NCI-H2081 treated with DMSO at 0.1 percent for 48 hours (cell line): ENCODE results near the gene ZNF578.
"Not testable (repeated sequence)": the region's sequence is repeated elsewhere in the genome, so short reads cannot be mapped to it uniquely, and the experiment has no call there.

Source experiments
- DNase-seq: peaks from one replicate; lab custom pipeline; 2025; lab: John Stamatoyannopoulos, UW

The ZNF578 gene

DNA sequence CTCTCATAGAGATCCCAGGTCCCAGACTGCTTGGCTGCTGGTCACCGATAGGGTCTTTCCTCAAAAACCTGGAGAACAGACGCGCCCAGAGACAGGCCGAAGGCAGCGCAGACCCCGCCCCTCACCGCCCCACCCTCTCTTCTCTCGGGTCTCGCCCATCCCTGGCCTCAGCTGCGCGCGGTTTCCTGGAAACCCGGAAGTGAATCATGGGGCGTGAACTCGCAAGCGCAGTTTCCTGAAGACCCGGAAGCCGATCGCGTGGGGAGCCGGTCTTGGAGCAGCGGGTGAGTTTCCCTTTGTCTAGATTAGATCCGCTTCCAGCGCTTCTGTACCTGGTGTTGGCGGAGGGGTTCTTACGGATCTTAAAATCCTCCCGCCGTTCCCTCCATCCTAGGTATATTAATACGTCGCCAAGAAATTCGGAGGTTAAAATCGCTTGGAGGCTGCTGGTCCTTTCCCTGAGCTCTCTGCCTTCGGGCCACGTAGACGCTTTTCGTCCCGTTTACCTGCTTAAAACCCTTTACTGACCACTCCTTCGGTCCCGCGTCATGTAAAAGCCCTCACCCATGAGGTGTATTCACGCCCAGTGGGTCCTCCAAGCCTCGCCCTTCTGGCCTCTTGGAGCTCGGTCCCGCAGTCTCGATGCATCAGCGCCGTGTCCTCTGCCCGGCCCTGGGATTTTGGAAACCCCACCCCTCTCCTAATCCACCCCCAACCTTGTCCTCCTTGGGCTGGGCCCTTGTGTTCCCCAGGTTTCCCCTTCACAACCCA is at the start of gene ZNF578:
TSS of gene ZNF578 (plus strand) at position 230 of the 771 bp plus-strand sequence. CDS start 48,293 bp downstream, outside the sequence.
- peak; percentile 0 for DNase-seq

DNA sequence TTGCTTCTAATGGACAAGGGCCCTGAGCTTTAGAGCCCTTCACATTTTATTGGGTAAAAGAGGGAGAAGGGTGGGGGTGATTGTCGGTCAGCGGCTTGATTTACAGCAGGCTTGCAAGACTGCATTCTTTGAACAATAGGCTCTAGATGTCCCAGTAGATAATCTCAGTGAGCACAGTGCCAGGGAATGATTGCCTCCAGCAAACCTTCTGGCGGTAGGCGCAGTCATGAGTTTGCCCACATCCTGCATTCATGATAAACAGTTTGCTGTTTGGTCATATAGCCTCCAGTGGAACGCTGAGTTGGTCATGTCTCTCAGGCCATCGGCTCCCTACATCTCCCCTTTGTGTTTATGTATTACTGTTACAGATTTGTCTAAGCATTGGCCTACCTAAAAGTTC is 43.1 kb upstream of the ZNF578 start:
- DNase-seq: no peak

DNA sequence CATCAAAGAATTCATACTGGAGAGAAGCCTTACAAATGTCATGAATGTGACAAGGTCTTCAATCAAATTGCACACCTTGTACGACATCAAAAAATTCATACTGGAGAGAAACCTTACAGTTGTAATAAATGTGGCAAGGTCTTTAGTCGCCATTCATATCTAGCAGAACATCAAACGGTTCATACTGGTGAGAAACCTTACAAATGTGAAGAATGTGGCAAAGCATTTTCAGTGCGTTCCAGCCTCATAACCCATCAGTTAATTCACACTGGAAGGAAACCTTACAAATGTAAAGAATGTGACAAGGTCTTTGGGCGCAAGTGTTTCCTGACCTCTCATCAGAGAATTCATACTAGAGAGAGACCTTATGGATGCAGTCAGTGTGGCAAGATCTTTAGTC is 37.6 kb upstream of the ZNF578 start:
- DNase-seq: no peak

DNA sequence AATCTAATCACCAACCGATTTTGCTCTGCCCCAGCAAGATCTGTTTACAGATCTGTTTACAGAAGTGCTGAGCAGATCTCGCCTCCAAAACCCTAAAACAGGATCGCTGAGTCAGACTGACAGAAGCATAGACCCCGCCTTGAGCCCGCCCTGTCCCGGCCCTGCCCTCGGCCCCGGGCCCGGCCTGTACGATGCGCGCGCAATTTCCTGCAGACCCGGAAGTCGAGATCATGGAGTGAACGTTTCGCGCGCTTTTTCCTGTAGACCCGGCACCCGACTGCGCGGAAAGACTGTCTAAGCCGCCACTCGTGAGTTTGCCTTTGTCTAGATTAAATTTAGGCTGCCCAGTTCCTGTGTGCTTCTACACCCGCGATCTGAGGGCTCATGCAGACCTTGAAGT is 24.4 kb upstream of the ZNF578 start, which contains the start of gene ZNF534:
TSS of gene ZNF534 (plus strand) at position 212 of the 400 bp plus-strand sequence. CDS start 2,327 bp downstream, outside the sequence.
- no peak for DNase-seq

DNA sequence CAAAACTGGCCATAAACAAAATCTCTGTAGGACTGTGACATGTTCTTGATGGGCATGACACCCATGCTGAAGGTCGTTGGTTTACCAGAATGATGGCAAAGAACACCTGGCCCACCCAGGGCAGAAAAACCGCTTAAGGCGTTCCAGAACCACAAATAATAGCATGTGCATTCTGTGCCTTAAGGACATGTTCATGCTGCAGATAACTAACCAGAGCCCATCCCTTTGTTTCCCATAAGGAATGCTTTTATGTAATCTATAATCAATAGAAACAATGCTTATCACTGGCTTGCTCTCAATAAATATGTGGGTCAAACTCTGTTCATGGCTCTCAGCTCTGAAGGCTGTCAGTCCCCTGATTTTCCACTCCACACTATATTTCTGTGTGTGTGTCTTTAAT is 11.2 kb upstream of the ZNF578 start:
- DNase-seq: no peak

DNA sequence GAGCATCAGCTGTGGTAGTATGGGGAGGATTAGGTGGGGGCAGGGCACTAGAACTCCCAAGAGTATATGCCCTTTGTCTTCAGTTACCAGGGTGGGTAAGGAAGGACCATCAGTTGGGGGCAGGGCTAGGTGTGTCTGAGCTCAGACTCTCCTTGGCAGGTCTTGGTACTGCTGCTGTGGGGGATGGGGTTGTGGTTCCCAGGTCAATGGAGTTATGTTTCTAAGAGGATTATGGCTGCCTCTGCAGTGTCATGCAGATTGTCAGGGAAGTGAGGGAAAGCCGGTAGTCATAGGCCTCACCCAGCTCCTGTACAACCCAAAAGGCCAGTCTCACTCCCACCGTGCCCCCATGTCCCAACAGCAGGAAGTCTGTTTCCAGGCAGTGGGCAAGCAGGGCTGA is 8.8 kb upstream of the ZNF578 start:
- DNase-seq: no peak

DNA sequence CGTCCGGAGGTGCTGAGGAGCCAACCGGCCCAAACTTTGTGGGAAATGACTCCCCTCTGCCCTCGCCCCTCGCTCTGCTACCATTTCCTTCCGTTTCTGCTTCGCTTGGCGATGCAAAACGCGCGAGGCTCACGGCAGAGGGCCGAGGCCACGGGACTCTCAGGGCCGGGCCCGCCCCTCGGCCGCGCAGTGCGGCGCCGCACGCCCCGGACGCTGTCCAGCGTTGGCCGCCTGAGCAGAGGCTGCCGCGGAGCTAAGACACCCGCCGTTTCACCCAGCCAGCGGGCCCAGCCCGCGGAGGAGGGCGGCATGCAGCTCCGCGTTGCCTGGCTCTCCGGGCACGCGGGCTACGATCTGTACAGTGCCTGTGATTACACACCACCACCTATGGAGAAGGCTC is 2.1 kb upstream of the ZNF578 start:
- DNase-seq: no peak

DNA sequence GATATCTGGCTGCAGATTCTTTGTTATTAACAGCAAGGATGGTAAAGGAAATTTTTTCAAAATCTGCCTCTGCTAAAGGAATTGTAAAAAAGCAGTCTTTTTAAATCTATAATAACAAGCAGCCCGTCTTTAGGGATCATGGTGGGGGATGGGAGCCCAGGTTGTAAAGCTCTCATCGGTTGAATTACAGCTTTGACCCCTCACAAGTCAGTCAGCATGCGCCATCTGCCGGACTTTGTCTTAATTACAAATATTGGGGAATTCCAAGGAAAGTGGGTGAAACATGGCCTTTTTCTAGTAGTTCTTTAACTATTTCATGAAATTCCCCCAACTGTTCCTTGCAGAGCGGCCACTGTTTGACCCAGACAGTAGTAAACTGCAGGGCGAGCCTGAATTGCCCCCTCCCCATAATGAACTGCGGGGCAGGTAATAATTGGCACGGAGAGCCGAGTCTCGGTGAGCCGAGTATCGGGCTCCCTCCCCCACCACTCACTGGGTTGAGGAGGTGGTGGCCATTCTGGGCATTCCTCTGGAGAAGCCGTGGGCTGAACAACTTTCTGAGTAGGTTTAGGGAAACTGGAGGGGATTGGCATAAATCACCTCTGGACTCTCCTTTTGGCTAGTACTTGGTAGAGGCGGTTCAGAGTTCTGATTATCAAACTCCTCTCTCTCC is 11.6 kb downstream of the ZNF578 start:
- DNase-seq: no peak

DNA sequence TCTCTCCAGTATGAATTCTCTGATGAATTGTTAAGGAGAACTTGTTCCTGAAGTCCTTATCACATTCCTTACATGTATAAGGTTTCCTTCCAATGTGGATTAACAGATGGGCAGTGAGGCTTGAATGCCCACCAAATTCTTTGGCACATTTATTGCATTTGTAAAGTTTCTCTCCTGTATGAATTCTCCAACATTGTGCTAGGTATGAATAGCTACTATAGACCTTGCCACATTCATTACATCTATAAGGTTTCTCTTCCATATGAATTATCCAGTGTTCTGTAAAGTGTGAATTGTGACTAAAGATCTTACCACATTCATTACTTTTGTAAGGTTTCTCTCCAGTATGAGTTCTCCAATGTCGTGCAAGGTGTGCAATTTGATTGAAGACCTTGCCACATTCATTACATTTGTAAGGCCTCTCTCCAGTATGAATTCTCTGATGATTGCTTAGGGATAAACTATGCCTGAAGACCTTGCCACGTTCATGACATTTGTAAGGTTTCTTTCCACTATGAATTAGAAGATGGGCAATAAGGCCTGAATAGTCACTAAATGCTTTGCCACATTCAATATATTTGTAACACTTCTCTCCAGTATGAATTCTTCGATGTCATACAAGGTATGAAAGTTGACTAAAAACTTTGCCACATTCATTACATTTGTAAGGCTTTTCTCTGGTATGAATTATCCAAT is 20.4 kb downstream of the ZNF578 start:
- DNase-seq: no peak

DNA sequence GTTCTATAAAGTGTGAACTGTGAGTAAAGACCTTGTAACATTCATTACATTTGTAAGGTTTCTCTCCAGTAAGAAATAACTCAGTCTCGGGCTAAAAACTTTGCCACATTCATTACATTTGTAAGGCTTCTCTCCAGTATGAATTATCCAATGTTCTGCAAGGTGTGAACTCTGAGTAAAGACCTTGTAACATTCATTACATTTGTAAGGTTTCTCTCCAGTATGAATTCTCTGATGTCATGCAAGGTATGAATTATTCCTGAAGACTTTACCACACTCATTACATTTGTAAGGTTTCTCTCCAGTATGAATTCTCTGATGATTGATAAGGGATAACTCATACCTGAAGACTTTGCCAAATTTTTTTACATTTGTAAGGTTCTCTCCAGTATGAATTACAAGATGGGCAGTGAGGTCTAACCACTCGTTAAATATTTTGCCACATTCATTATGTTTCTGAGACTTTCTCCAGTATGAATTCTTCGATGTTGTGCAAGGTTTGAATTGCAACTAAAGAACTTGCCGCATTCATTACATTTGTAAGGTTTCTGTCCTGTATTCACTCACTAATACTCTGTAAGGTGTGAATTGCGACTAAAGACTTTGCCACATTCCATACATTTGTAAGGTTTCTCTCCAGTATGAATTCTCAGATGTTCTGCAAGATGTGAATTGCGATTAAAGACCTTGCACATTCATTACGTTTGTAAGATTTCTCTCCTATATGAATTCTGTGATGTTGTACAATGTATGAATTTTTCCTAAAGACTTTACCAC is 21.2 kb downstream of the ZNF578 start:
- DNase-seq: no peak

DNA sequence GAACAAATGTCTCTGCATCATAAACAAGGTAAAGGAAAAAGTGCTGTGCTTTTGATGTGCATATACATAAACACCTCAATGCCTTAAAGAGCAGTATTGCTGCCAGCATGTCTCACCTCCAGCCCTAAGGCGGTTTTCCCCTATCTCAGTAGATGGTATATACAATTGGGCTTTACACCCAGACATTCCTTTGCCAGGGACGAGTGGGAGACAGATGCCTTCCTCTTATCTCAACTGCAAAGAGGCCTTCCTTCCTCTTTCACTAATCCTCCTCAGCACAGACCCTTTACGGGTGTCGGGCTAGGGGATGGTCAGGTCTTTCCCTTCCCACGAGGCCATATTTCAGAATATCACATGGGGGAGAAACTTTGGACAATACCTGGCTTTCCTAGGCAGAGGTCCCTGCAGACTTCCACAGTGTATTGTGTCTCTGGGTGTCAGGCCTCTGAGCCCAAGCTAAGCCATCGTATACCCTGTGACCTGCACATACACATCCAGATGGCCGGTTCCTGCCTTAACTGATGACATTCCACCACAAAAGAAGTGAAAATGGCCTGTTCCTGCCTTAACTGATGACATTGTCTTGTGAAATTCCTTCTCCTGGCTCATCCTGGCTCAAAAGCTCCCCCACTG is 30.9 kb downstream of the ZNF578 start:
- not testable (repeated sequence) for DNase-seq

DNA sequence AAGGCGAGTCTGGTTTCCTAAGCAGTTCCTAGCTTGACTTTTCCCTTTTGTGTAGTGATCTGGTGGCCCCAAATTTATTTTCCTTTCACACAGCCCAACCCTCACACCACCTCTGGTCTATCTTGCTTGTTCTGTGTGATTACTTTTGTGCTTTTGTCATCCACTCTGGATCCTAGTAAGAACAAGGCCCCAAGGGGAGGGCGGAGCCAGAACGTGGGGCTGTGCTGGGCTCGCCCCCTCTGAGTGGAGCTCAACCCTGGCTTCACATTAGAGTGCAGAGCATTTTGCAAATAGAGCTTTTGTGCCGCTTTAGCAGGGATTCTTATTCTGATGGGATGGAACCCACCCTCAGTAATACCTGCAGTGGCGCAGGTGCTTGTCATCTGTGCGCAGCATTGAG is 31.7 kb downstream of the ZNF578 start:
- DNase-seq: not testable (repeated sequence)

DNA sequence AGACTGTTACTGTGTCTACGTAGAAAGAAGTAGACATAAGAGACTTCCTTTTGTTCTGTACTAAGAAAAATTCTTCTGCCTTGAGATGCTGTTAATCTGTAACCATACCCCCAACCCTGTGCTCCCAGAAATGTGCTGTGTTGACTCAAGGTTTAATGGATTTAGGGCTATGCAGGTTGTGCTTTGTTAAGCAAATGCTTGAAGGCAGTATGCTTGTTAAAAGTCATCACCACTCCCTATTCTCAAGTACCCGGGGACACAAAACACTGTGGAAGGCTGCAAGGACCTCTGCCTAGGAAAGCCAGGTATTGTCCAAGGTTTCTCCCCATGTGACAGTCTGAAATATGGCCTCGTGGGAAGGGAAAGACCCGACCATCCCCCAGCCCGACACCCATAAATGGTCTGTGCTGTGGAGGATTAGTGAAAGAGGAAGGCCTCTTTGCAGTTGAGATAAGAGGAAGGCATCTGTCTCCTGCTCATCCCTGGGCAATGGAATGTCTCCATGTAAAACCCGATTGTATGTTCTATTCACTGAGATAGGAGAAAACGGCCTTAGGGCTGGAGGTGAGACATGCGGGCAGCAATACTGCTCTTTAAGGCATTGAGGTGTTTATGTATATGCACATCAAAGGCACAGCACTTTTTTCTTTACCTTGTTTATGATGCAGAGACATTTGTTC is 32.3 kb downstream of the ZNF578 start:
- DNase-seq: not testable (repeated sequence)

DNA sequence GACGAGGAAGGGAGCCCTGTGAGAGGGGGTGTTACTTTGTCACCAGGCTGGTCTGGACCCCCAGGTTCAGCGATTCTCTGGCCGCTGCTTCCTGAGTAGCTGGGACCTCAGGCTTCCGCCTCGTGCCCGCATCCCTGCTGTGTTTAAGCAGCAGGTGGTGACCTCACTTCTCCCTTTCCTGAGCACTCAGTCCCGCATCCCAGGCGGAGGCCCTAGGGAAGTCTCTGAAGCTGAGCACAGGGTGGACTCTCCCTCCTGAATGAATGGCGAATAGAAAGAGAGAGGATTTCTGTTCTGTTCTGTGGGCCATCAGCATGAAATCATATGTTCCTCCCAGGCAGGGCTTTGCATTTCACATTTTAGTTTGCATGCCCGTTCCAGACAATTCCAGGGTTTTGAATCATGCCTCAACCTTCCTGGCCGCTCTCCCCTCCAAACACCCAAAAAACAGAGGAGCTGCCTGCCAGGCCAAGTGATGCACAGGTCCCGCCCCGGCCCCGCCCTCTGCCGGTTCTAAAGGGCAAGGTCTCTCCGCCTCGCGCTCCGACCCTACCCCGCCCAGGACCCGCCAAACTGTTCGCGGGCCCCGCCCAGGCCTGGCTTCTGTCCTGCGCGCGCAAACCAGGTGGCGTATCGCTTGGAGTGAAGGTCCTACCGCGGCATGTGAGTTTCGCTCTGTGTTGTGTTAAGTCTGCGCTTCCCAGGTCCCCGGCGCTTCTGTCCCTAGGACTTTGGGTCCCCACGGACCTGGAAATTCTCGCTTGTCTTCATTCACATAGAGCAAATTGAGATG is 39.0 kb downstream of the ZNF578 start:
- no peak for DNase-seq

DNA sequence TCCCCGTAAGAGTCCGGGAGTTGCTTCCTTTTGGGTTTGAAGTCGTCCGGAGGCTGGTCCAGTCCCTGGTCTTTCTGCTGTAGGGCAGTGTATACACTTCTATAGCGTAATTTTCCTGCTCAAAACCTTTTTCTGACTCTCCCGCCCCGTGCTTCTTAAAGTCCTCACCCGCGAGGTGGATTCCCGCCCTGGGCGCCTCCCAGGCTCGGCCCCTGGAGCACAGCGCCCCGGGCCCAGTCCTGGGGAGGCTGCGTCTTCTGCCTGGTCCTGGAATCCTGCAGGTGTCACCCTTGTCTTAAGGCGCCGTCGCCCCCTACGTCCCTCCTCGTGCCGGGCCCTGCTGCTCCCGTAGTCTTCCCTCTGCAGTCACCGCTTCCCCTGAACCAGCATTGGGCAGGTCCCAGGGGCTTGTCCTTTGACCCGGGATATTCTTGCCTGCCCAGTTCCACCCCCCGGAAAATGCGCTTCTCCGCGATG is 39.7 kb downstream of the ZNF578 start:
- no peak for DNase-seq

DNA sequence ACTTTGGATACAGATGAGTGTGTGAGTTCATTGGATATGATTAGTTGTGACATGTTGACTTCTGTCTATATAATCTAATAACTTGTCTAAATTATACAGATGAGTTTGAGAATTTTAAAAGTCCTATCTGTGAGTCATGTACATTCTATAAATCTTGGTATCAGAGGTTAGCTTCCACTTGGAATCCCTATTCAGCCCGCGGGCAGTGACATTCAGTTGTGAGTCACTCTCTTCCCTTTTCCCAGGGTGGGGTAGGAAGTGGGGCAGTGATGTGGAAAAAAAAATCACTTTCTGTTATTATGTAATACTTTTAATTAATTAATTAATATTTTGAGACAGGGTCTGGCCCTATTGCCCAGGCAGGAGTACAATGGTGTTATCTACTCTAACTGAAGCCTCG is 41.2 kb downstream of the ZNF578 start:
- no peak for DNase-seq

DNA sequence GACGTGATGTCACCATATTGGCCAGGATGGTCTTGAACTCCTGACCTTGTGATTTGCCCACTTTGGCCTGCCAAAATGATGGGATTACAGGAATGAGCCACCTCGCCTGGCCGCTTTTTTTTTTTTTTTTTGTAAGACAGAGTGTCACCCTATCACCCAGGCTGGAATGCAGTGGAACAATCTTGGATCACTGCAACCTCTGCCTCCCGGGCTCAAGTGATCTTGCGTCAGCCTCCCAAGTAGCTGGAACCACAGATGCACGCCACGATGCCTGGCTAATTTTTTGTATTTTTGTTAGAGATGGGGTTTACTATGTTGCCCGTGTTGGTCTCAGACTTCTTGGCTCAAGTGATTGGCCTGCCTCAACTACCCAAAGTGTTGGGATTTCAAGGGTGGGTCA is 45.2 kb downstream of the ZNF578 start:
- no peak for DNase-seq

DNA sequence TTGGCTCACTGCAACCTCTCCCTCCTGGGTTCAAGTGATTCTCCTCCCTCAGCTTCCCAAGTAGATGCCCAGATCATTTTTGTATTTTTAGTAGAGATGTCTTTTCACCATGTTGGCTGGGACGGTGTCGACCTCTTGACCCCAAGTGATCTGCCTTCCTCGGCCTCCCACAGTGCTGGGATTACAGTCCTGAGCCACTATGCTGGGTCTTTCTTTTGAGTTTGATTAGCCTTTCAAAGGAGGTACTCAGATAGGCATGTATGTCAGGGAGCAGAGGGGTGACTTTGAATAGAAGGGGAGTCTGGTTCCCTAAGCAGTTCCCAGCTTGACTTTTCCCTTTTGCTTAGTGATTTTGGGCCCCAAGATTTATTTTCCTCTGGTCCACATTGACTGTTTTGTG is 47.1 kb downstream of the ZNF578 start:
- not testable (repeated sequence) for DNase-seq

DNA sequence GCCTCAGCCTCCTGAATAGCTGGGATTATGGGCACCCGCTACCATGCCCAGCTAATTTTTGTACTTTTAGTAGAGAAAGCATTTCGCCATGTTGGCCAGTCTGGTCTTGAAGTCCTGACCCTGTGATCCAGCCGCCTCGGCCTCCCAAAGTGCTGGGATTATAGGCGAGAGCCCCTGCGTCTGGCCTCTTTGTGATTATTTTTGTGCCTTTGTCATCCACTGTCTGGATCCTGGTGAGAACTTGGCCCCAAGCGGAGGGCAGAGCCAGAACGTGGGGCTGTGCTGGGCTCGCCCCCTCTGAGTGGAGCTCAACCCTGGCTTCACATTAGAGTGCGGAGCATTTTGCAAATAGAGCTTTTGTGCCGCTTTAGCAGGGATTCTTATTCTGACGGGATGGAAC is 47.6 kb downstream of the ZNF578 start:
- not testable (repeated sequence) for DNase-seq

DNA sequence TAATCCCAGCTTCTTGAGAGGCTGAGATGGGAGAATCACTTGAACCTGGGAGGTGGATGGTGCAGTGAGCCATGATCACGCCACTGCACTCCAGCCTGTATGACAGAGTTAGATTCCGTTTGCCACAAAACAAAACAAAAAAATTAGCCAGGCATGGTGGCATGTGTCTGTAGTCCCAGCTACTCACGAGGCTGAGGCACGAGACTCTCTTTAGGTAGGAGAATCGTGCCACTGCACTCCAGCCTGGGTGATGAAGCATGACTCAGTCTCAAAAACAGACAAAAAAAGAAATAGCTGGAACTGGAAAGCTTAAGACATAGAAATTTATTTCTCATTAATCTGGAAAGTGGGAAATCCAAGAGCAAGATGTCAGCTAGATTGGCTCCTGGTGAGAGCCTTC is 53.9 kb downstream of the ZNF578 start:
- DNase-seq: no peak
